SIG-M5 treated with dmso at 0.1 percent for 504 hours (cell line): Measurements from ENCODE around the gene BRWD1.
A peak's percentile ranks its signal among the peaks of the same experiment; 100 is the strongest.
"Not testable (repeated sequence)": the region's sequence is repeated elsewhere in the genome, so short reads cannot be mapped to it uniquely, and the experiment has no call there.

ENCODE experiments used
- DNase-seq: peaks from one replicate; lab custom pipeline; 2025; ENCODE audit not compliant: unreplicated experiment; lab: John Stamatoyannopoulos, UW

BRWD1 gene

DNA sequence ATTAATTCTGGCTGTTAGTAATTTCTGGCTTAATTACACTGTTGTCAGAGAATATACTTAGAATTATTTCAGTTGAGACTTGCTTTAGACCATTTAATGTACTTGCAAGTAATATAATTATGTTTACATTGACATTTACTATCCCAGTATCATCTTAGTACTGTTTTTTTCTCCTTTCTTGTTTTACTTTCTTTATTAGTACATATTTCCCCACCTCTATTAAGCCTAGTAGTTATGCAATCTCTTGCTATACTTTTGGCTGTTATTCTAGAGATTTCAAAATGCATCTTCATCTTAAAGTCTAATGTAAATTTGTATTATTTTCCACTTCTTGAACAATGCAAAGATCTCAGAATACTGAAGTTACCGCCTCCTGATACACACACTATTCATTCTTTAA is 24.4 kb downstream of the BRWD1 start:
- DNase-seq, result no peak

DNA sequence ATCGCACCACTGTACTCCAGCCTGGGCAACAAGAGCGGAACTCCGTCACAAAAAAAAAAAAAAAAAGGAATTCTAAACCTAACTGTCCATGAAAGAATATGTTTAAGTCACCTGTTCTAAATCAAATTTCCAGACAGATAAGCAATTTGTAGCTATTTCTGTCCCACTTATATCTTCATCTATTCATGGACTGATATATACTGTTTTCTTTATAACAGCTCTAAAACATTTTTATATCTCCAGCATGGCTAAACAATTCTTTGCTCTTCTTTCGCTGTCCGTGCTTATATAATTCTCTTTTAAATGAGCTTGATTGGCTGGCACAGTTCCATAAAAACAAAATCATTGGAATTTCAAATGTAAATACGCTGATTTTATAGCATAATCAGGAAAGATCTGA is 30.5 kb downstream of the BRWD1 start:
- no peak for DNase-seq

- no peak for DNase-seq
These were observed 31.6 kb downstream of the BRWD1 start for GRCh38 chr21:39281853-39282252.

GRCh38 chr21:39281207-39281606 is 32.2 kb downstream of the BRWD1 start:
- DNase-seq, result no peak

- no peak for DNase-seq
These were observed 43.8 kb downstream of the BRWD1 start for GRCh38 chr21:39269620-39270019.

DNA sequence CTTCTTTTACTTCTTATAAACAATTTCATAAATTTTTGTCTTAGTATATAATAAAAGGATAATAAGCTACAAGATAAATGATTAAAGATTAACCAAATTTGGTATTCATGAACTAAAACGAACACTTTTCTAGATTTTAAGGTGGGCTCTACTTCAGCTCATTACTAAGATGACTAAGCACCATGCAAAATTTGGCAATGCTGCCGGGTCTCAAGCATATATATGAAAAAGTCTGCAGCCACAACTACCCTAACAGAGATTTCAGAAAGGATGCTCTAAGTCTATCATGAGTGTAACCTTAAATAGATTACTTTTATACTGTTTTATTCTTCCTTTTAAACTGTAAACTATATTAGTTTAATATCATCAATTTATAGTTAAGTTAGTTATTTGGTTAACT is 47.8 kb downstream of the BRWD1 start:
- no peak for DNase-seq

GRCh38 chr21:39263372-39263771 is 50.1 kb downstream of the BRWD1 start:
- DNase-seq, result peak; percentile 12

- DNase-seq, result no peak
These were observed 55.2 kb downstream of the BRWD1 start for GRCh38 chr21:39258207-39258606.

DNA sequence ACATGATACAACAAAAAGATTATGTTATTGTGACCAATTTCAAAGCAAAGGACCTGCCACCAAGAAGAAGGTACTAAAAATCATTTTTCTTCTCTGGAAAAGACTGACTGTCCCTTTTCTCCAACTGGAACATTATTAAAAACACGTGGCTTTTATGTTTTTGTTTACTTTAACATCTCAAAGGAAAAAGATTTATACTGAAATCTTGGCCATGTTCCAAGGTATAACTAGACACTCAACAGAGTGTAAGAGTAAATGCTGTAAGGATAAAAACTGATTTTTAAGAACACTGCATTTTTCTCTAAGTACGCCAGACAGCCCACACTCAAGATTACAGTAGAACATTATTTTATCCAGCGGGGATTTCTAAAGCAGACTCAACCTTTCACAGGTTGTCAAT is 62.1 kb downstream of the BRWD1 start:
- DNase-seq, result no peak

- DNase-seq, result no peak
These were observed 75.2 kb downstream of the BRWD1 start for GRCh38 chr21:39238275-39238674.

DNA sequence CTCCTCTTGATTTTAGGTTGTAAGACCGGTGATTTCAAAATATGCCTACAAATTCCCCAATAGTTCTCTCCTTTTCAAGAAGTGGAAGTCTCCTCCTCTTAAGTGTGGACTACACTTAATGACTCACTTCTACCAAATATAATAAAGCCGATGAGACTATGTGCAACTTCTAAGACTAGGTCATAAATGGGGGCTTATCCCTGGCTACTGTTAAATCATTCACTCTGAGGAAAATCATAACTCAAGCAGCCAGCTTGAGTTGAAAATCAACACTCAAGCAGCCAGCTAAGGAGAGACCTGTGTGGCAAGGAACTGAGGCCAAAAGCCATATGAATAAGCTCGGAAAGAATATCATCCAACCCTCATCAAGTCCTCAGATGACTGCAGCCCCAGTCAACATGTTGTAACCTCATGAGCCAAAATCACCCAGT is 80.6 kb downstream of the BRWD1 start:
- DNase-seq, result peak; percentile 8

DNA sequence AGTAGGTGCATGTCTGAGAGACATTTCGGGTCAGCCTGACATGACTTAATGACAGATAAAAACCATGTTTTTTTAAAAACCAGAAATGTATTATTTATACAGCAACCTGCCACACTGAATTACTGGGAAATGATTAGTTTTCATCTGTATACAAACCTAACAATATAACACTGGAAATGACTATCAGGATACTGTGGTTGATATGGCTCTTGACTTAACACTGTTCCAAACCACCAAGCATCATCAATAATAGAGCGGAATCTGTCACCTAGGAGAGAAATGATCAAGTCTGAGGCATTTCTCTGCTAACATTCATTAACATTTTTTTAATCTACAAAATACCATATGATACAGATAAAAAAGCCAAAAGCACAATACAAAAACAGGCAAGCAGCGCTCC is 88.5 kb downstream of the BRWD1 start:
- DNase-seq, result no peak

- no peak for DNase-seq
These were observed 91.4 kb downstream of the BRWD1 start for GRCh38 chr21:39221997-39222486.

- DNase-seq, result no peak
These were observed 92.0 kb downstream of the BRWD1 start for GRCh38 chr21:39221282-39221996.

GRCh38 chr21:39220875-39221274 is 92.6 kb downstream of the BRWD1 start:
- DNase-seq, result not testable (repeated sequence)

DNA sequence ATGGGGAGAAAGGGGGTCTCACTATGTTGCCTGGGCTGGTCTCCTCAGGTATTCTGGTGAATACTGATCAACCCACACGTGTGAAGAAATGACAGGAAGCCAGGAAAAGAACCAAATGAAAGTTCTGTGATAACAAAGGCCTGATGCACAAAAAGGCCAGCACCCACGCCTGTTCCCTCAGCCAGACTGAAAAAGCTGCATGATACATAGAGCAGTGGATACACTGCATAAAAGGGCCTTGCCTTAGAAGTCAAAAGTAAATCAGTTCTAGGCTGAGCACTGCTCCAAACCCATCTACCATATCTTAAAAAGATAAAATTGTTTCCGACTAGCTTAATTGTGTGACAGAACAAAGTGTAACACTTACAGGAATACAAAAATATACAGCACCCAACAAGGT is 93.3 kb downstream of the BRWD1 start:
- no peak for DNase-seq

DNA sequence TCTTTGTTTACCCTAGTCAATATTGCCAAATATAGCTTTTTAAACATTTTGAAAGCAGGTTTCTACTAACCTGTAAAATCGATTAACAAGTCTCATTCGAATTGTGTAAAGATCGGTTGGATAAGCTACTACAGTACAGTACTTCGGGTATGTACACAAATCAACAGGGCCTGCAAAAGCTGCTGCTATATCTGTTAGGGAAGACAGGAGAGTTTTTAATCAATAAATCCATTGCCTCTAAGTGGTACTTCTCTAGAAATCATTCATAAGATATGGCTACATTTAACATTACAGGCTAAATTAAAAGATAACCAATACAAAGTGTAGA is 95.4 kb downstream of the BRWD1 start:
- DNase-seq, result no peak

DNA sequence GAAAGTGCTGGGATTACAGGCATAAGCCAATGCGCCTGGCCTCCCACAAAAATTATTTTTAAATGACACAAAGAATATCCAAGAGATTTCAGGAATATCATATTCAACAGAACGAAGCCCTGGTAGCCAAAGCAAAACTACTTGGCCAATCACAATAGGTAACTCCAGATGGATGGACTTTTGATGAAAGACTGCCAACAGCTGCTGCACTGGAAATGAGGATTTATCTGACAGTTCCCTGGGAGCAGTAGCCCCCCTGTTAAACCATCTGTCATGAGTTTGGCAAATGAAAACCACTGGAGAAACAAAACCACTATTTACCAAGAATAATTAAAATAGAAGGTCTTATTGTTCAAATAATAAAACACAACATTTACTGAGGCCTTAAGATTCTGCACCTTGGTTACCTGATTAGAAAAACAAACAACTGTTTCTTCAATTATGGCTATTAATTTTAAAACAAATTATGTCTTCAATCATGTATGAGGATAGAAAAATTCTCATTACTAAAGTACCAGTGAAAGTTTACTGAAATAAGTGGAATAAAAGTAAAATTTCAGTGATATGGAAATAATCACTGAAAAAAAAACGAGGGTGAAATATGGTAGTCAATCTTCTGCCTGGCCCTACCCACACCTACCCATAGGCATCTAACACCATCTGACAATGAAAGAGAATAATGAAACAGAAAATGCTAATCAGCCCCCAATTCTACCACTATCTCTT is 95.9 kb downstream of the BRWD1 start:
- no peak for DNase-seq

- DNase-seq, result no peak
These were observed 97.1 kb downstream of the BRWD1 start for GRCh38 chr21:39216290-39216689.

DNA sequence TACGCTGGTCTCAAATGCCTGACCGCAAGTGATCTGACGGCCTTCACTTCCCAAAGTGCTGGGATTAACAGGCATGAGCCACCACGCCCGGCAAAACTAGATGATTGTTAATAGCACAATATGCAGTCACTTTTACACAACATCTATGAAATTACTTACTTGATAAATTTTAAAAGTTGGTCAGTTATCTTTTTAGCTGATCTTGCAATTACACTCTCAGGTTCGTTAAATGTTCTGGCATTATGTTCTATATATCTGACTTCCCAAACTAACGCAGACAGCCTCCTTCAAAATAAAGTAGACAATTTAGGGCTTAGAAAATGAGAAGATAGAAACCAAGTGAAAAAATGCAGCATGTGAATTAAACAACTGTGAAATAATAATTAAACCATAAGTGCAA is 98.4 kb downstream of the BRWD1 start:
- no peak for DNase-seq

GRCh38 chr21:39209334-39209688 is 104.1 kb downstream of the BRWD1 start:
- no peak for DNase-seq

GRCh38 chr21:39208624-39209333 is 104.7 kb downstream of the BRWD1 start:
- no peak for DNase-seq
